ENCODE data around the gene HDAC8.

- TF ChIP-seq, protein P1, sequence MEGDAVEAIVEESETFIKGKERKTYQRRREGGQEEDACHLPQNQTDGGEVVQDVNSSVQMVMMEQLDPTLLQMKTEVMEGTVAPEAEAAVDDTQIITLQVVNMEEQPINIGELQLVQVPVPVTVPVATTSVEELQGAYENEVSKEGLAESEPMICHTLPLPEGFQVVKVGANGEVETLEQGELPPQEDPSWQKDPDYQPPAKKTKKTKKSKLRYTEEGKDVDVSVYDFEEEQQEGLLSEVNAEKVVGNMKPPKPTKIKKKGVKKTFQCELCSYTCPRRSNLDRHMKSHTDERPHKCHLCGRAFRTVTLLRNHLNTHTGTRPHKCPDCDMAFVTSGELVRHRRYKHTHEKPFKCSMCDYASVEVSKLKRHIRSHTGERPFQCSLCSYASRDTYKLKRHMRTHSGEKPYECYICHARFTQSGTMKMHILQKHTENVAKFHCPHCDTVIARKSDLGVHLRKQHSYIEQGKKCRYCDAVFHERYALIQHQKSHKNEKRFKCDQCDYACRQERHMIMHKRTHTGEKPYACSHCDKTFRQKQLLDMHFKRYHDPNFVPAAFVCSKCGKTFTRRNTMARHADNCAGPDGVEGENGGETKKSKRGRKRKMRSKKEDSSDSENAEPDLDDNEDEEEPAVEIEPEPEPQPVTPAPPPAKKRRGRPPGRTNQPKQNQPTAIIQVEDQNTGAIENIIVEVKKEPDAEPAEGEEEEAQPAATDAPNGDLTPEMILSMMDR (conservative IDR thresholded peaks at IDR 0.05) = no peak
- TF ChIP-seq ZFX (IDR thresholded peaks at IDR 0.05) = no peak
These were observed 95.3 kb downstream of the HDAC8 start for GRCh38 chrX:72477376-72477775.

Measured in C4-2B (cell line).